Activated T-helper 1 cell treated with anti-CD3 and anti-CD28 coated beads, Interleukin-12 subunit alpha, Interleukin-12 subunit beta, Interleukin-2, Interleukin-4 antibody, amounts not matched to agents 30 ng/mL and 10 ng/mL and 1 ng/mL, durations not matched to agents 14 hours and 24 hours and 36 hours (primary cell): Measurements from ENCODE around the gene GPAM. TPM values are rescaled to one million over a fixed set of nuclear protein-coding genes. Genes with fewer than 3 reads are reported as not detected.
A peak's percentile ranks its signal among the peaks of the same experiment; 100 is the strongest.
"Not testable (repeated sequence)": the region's sequence is repeated elsewhere in the genome, so short reads cannot be mapped to it uniquely, and the experiment has no call there.

Experiments
- DNase-seq: peaks from one replicate; pipeline ENCODE4 v3.0.0; 2021; ENCODE audit warnings: low spot score
- H3K27ac Mint-ChIP-seq: one replicate; pipeline ENCODE4 v1.8.0; 2021; ENCODE audit warnings: mild to moderate bottlenecking, mixed read lengths
- H3K27me3 Mint-ChIP-seq: one replicate; pipeline ENCODE4 v1.8.0; 2022; ENCODE audit warnings: mild to moderate bottlenecking, moderate library complexity, mixed read lengths; ENCODE audit not compliant: insufficient read depth
- H3K36me3 Mint-ChIP-seq: one replicate; pipeline ENCODE4 v1.8.0; 2021; ENCODE audit warnings: low read depth, mixed read lengths
- H3K4me1 Mint-ChIP-seq: one replicate; pipeline ENCODE4 v1.8.0; 2021; ENCODE audit warnings: low read depth, mixed read lengths
- H3K4me3 Mint-ChIP-seq: one replicate; pipeline ENCODE4 v1.8.0; 2021; ENCODE audit warnings: mild to moderate bottlenecking, moderate library complexity, mixed read lengths
- H3K9me3 Mint-ChIP-seq: one replicate; pipeline ENCODE4 v1.8.0; 2021; ENCODE audit warnings: mixed read lengths
- intact Hi-C: fragments of 100-400 bp; cut with micrococcal nuclease; formaldehyde crosslinking; loops from one replicate; pipeline ENCODE4 v1.15.1; 2024
- total RNA-seq: library from RNA; stranded (reverse); gene quantifications from 2 replicates; pipeline ENCODE4 v1.2.3, GENCODE V29; 2022

GPAM gene
- total RNA-seq, 1 donor from 2014 or later = 10.5 TPM

- no peaks in the 10 kb centered on the region for H3K4me1 Mint-ChIP-seq
- DNase-seq = no peak
- H3K27ac Mint-ChIP-seq = no peak overlapping the region
- H3K36me3 Mint-ChIP-seq = no peaks in the 10 kb centered on the region
- H3K4me3 Mint-ChIP-seq = no peak overlapping the region
- intact Hi-C loops = no loop called here
- no peaks in the 10 kb centered on the region for H3K9me3 Mint-ChIP-seq
- no peaks in the 10 kb centered on the region for H3K27me3 Mint-ChIP-seq
These were observed 26.1 kb upstream of the GPAM start for GRCh38 chr10:112209684-112210131.

- no peak overlapping the region for H3K27ac Mint-ChIP-seq
- DNase-seq = no peak
- H3K9me3 Mint-ChIP-seq = no peaks in the 10 kb centered on the region
- H3K36me3 Mint-ChIP-seq = no peaks in the 10 kb centered on the region
- H3K4me1 Mint-ChIP-seq = no peaks in the 10 kb centered on the region
- intact Hi-C loops = no loop called here
- peaks cover 3% of the 10 kb centered on the region for H3K27me3 Mint-ChIP-seq
- H3K4me3 Mint-ChIP-seq = no peak overlapping the region
These were observed 25.4 kb upstream of the GPAM start for GRCh38 chr10:112208997-112209396.

GRCh38 chr10:112208292-112208691, 24.7 kb upstream of the GPAM start:
- H3K27ac Mint-ChIP-seq = no peak overlapping the region

GRCh38 chr10:112203328-112204076, 19.9 kb upstream of the GPAM start:
- DNase-seq = no peak
- intact Hi-C loops = no loop called here
- peaks cover 13% of the 10 kb centered on the region for H3K4me1 Mint-ChIP-seq
- H3K27me3 Mint-ChIP-seq = peaks cover 8% of the 10 kb centered on the region
- H3K4me3 Mint-ChIP-seq = no peak overlapping the region
- no peaks in the 10 kb centered on the region for H3K36me3 Mint-ChIP-seq
- H3K27ac Mint-ChIP-seq = no peak overlapping the region
- no peaks in the 10 kb centered on the region for H3K9me3 Mint-ChIP-seq

More at GRCh38 chr10:112208292-112208691, 24.7 kb upstream of the GPAM start:
- H3K36me3 Mint-ChIP-seq = no peaks in the 10 kb centered on the region
- H3K4me3 Mint-ChIP-seq = no peak overlapping the region
- DNase-seq = no peak
- peaks cover 6% of the 10 kb centered on the region for H3K27me3 Mint-ChIP-seq
- peaks cover 5% of the 10 kb centered on the region for H3K4me1 Mint-ChIP-seq
- H3K9me3 Mint-ChIP-seq = no peaks in the 10 kb centered on the region
- intact Hi-C loops = no loop called here

GRCh38 chr10:112202561-112203241, 19.1 kb upstream of the GPAM start:
- H3K27ac Mint-ChIP-seq = peak overlapping the region; percentile 47
- peaks cover 13% of the 10 kb centered on the region for H3K4me1 Mint-ChIP-seq
- H3K27me3 Mint-ChIP-seq = peaks cover 8% of the 10 kb centered on the region
- DNase-seq = no peak
- intact Hi-C loops = no loop called here
- no peak overlapping the region for H3K4me3 Mint-ChIP-seq
- no peaks in the 10 kb centered on the region for H3K9me3 Mint-ChIP-seq
- H3K36me3 Mint-ChIP-seq = no peaks in the 10 kb centered on the region

- intact Hi-C loops = no loop called here
- DNase-seq = no peak
- peaks cover 13% of the 10 kb centered on the region for H3K4me1 Mint-ChIP-seq
- no peaks in the 10 kb centered on the region for H3K36me3 Mint-ChIP-seq
- no peak overlapping the region for H3K27ac Mint-ChIP-seq
- H3K9me3 Mint-ChIP-seq = no peaks in the 10 kb centered on the region
- H3K4me3 Mint-ChIP-seq = no peak overlapping the region
- peaks cover 8% of the 10 kb centered on the region for H3K27me3 Mint-ChIP-seq
These were observed 18.5 kb upstream of the GPAM start for GRCh38 chr10:112202076-112202475.

GRCh38 chr10:112201334-112201733, 17.8 kb upstream of the GPAM start:
- intact Hi-C loops = no loop called here
- Mint-ChIP-seq H3K36me3 (no peaks in the 10 kb centered on the region), H3K4me1 (peaks cover 13% of the 10 kb centered on the region), H3K27ac (no peak overlapping the region), H3K4me3 (no peak overlapping the region), H3K27me3 (peaks cover 8% of the 10 kb centered on the region), H3K9me3 (no peaks in the 10 kb centered on the region)
- no peak for DNase-seq

GRCh38 chr10:112200259-112200658, 16.7 kb upstream of the GPAM start:
- intact Hi-C loops = not testable (repeated sequence)
- peaks cover 11% of the 10 kb centered on the region for H3K27me3 Mint-ChIP-seq

GRCh38 chr10:112197662-112198061, 14.1 kb upstream of the GPAM start:
- H3K4me3 Mint-ChIP-seq, H3K27me3 Mint-ChIP-seq, H3K4me1 Mint-ChIP-seq, DNase-seq, H3K36me3 Mint-ChIP-seq, H3K27ac Mint-ChIP-seq, intact Hi-C loops, H3K9me3 Mint-ChIP-seq: not testable (repeated sequence)

More at GRCh38 chr10:112200259-112200658, 16.7 kb upstream of the GPAM start:
- H3K4me3 Mint-ChIP-seq, H3K9me3 Mint-ChIP-seq, H3K27ac Mint-ChIP-seq, H3K36me3 Mint-ChIP-seq, DNase-seq: not testable (repeated sequence)
- peaks cover 13% of the 10 kb centered on the region for H3K4me1 Mint-ChIP-seq

GRCh38 chr10:112195224-112195623, 11.7 kb upstream of the GPAM start:
- H3K27ac Mint-ChIP-seq = no peak overlapping the region
- no peaks in the 10 kb centered on the region for H3K9me3 Mint-ChIP-seq
- H3K36me3 Mint-ChIP-seq = no peaks in the 10 kb centered on the region
- H3K27me3 Mint-ChIP-seq = peaks cover 4% of the 10 kb centered on the region
- no peak overlapping the region for H3K4me3 Mint-ChIP-seq
- no peaks in the 10 kb centered on the region for H3K4me1 Mint-ChIP-seq
- DNase-seq = no peak
- intact Hi-C loops = no loop called here

GRCh38 chr10:112191791-112192190, 8.2 kb upstream of the GPAM start:
- Mint-ChIP-seq H3K4me3 (no peak overlapping the region), H3K4me1 (no peaks in the 10 kb centered on the region), H3K27me3 (peaks cover 5% of the 10 kb centered on the region), H3K27ac (no peak overlapping the region), H3K36me3 (no peaks in the 10 kb centered on the region), H3K9me3 (peaks cover 2% of the 10 kb centered on the region)
- no peak for DNase-seq
- intact Hi-C loops = no loop called here

- intact Hi-C loops = no loop called here
- no peak overlapping the region for H3K27ac Mint-ChIP-seq
- H3K36me3 Mint-ChIP-seq = no peaks in the 10 kb centered on the region
- H3K27me3 Mint-ChIP-seq = peaks cover 8% of the 10 kb centered on the region
- no peak for DNase-seq
- H3K4me1 Mint-ChIP-seq = no peaks in the 10 kb centered on the region
- H3K4me3 Mint-ChIP-seq = no peak overlapping the region
- H3K9me3 Mint-ChIP-seq = peaks cover 3% of the 10 kb centered on the region
These were observed 7.6 kb upstream of the GPAM start for GRCh38 chr10:112191041-112191590.

GRCh38 chr10:112189465-112189864, 5.9 kb upstream of the GPAM start:
- intact Hi-C loops = loop anchor here (10.0 kb wide), 1 partner anchor 1275 kb away; the partner anchor contains the start of genes BBIP1 and SHOC2
- Mint-ChIP-seq H3K36me3 (no peaks in the 10 kb centered on the region), H3K27me3 (peaks cover 4% of the 10 kb centered on the region), H3K4me1 (peaks cover 15% of the 10 kb centered on the region), H3K4me3 (no peak overlapping the region), H3K9me3 (peaks cover 9% of the 10 kb centered on the region), H3K27ac (no peak overlapping the region)
- DNase-seq = no peak
